NK-92 treated with Interleukin-12 subunit alpha and Interleukin-12 subunit beta, amount 100 ng/mL, for 24 hours (cell line): ENCODE measurements around the gene ADRA1B.

Experiments
- DNase-seq: peaks from one replicate; lab custom pipeline; 2025; lab: John Stamatoyannopoulos, UW

ADRA1B gene

GRCh38 chr5:160018945-160019625 is 102.8 kb downstream of the ADRA1B start:
- no peak for DNase-seq

GRCh38 chr5:160020266-160020770 is 104.0 kb downstream of the ADRA1B start:
- no peak for DNase-seq

- DNase-seq = no peak
Measured at GRCh38 chr5:160020964-160021363, 104.7 kb downstream of the ADRA1B start.

GRCh38 chr5:160021831-160022446 is 105.7 kb downstream of the ADRA1B start:
- no peak for DNase-seq
